ENCODE measurements around the gene ERG28. TPM values are rescaled to one million over a fixed set of nuclear protein-coding genes. Genes with fewer than 3 reads are reported as not detected.

Gene ERG28
- total and polyA plus RNA-seq, 4 donors, result 17.1 to 43.5 (median 29.2) TPM

DNA sequence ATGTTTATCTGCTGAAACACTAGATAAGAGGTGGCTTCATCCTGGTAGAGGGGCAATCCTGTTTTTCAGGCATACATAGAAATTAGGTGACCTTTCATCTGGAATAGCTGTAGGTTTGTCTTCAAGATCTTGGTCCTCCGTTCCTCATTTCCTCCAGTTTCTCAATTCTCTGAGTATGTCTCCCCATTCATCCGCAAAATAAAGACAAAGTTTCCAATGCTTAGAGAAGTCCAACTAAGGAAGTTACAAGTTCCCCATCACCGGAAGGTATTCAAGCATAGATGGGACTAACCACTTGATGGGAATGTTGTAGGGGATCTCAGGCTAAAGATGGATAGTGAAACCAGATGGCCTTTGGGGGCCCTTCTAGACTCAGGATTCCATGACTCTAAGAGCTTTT, 34.3 kb downstream of the ERG28 start:
- no peaks in the 10 kb centered on the region for H3K36me3 ChIP-seq (ENCODE audit: control insufficient read depth in 4 of 4, insufficient read depth in 3 of 4, low read depth in 1 of 4, low read length in 3 of 4)
- H3K9me3 ChIP-seq (ENCODE audit: control insufficient read depth in 4 of 4, low read length in 3 of 4), result no peaks in the 10 kb centered on the region
- peaks cover 10 to 26% (median 22%) of the 10 kb centered on the region in 4 donors for H3K4me1 ChIP-seq (ENCODE audit: control insufficient read depth in 4 of 4, insufficient read depth in 4 of 4, low read length in 3 of 4)
- TF ChIP-seq, protein P1, sequence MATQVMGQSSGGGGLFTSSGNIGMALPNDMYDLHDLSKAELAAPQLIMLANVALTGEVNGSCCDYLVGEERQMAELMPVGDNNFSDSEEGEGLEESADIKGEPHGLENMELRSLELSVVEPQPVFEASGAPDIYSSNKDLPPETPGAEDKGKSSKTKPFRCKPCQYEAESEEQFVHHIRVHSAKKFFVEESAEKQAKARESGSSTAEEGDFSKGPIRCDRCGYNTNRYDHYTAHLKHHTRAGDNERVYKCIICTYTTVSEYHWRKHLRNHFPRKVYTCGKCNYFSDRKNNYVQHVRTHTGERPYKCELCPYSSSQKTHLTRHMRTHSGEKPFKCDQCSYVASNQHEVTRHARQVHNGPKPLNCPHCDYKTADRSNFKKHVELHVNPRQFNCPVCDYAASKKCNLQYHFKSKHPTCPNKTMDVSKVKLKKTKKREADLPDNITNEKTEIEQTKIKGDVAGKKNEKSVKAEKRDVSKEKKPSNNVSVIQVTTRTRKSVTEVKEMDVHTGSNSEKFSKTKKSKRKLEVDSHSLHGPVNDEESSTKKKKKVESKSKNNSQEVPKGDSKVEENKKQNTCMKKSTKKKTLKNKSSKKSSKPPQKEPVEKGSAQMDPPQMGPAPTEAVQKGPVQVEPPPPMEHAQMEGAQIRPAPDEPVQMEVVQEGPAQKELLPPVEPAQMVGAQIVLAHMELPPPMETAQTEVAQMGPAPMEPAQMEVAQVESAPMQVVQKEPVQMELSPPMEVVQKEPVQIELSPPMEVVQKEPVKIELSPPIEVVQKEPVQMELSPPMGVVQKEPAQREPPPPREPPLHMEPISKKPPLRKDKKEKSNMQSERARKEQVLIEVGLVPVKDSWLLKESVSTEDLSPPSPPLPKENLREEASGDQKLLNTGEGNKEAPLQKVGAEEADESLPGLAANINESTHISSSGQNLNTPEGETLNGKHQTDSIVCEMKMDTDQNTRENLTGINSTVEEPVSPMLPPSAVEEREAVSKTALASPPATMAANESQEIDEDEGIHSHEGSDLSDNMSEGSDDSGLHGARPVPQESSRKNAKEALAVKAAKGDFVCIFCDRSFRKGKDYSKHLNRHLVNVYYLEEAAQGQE (IDR thresholded peaks at IDR 0.05), result no peak
- no peak for TF ChIP-seq RAD21 (IDR thresholded peaks at IDR 0.05)
- TF ChIP-seq HNF4G (IDR thresholded peaks at IDR 0.05), result no peak
- no peak for TF ChIP-seq GABPA (IDR thresholded peaks at IDR 0.05 in 1 of 2, conservative IDR thresholded peaks at IDR 0.05 in 1 of 2)
- no peak for TF ChIP-seq FOXA2 (IDR thresholded peaks at IDR 0.05)
- TF ChIP-seq, protein P2, sequence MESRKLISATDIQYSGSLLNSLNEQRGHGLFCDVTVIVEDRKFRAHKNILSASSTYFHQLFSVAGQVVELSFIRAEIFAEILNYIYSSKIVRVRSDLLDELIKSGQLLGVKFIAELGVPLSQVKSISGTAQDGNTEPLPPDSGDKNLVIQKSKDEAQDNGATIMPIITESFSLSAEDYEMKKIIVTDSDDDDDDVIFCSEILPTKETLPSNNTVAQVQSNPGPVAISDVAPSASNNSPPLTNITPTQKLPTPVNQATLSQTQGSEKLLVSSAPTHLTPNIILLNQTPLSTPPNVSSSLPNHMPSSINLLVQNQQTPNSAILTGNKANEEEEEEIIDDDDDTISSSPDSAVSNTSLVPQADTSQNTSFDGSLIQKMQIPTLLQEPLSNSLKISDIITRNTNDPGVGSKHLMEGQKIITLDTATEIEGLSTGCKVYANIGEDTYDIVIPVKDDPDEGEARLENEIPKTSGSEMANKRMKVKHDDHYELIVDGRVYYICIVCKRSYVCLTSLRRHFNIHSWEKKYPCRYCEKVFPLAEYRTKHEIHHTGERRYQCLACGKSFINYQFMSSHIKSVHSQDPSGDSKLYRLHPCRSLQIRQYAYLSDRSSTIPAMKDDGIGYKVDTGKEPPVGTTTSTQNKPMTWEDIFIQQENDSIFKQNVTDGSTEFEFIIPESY (IDR thresholded peaks at IDR 0.05), result no peak
- no peak for TF ChIP-seq TAF1 (conservative IDR thresholded peaks at IDR 0.05)
- TF ChIP-seq HNF4A (conservative IDR thresholded peaks at IDR 0.05), result no peak
- TF ChIP-seq RXRA (IDR thresholded peaks at IDR 0.05), result no peak
- TF ChIP-seq, protein P3, sequence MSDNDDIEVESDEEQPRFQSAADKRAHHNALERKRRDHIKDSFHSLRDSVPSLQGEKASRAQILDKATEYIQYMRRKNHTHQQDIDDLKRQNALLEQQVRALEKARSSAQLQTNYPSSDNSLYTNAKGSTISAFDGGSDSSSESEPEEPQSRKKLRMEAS (IDR thresholded peaks at IDR 0.05), result no peak
- TF ChIP-seq, protein P4, sequence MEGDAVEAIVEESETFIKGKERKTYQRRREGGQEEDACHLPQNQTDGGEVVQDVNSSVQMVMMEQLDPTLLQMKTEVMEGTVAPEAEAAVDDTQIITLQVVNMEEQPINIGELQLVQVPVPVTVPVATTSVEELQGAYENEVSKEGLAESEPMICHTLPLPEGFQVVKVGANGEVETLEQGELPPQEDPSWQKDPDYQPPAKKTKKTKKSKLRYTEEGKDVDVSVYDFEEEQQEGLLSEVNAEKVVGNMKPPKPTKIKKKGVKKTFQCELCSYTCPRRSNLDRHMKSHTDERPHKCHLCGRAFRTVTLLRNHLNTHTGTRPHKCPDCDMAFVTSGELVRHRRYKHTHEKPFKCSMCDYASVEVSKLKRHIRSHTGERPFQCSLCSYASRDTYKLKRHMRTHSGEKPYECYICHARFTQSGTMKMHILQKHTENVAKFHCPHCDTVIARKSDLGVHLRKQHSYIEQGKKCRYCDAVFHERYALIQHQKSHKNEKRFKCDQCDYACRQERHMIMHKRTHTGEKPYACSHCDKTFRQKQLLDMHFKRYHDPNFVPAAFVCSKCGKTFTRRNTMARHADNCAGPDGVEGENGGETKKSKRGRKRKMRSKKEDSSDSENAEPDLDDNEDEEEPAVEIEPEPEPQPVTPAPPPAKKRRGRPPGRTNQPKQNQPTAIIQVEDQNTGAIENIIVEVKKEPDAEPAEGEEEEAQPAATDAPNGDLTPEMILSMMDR (IDR thresholded peaks at IDR 0.05; ENCODE audit: low read depth, low read length, missing input control), result no peak
- no peak for TF ChIP-seq FOXA1 (IDR thresholded peaks at IDR 0.05)
- TF ChIP-seq, protein P5, sequence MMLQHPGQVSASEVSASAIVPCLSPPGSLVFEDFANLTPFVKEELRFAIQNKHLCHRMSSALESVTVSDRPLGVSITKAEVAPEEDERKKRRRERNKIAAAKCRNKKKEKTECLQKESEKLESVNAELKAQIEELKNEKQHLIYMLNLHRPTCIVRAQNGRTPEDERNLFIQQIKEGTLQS (IDR thresholded peaks at IDR 0.05), result no peak
- TF ChIP-seq NR2F2 (IDR thresholded peaks at IDR 0.05), result no peak
- no peak for TF ChIP-seq EGR1 (IDR thresholded peaks at IDR 0.05; ENCODE audit: low read depth in 2 of 2)
- no peak for TF ChIP-seq YY1 (IDR thresholded peaks at IDR 0.05)
- TF ChIP-seq SP1 (IDR thresholded peaks at IDR 0.05), result no peak
- TF ChIP-seq JUND (IDR thresholded peaks at IDR 0.05), result no peak
- WGBS, result 85% methylated on average over 3 of the region's 3 CpGs
- H3K9ac ChIP-seq (ENCODE audit: low read depth in 1 of 2, low read length in 2 of 2), result no peak overlapping the region
- DNase-seq (ENCODE audit: low spot score), result no peak
- no peak overlapping the region for H3K4me3 ChIP-seq (ENCODE audit: low read depth in 1 of 3, low read length in 3 of 3)
- H3K27ac ChIP-seq (ENCODE audit: low read depth in 1 of 2, low read length in 2 of 2), result peak overlapping the region; percentile 43 to 78
- H3K27me3 ChIP-seq (ENCODE audit: control insufficient read depth in 4 of 4, insufficient read depth in 4 of 4, low read length in 3 of 4), result no peaks in the 10 kb centered on the region

Measured in liver (tissue), 9 donors.